H9 (cell line): Measurements from ENCODE around the gene RTL3. TPM values are rescaled to one million over a fixed set of nuclear protein-coding genes. Genes with fewer than 3 reads are reported as not detected.

ENCODE experiments used
- DNase-seq: peaks from one replicate; pipeline ENCODE4 v3.0.0-alpha.2; 2017
- H2AFZ ChIP-seq: one replicate; pipeline ENCODE4 v1.6.1; 2013; ENCODE audit warnings: mild to moderate bottlenecking, low read length, control low read depth, moderate library complexity
- H2AK5ac ChIP-seq: 2 replicates; pipeline ENCODE4 v1.6.1; 2013; ENCODE audit warnings: low read length, control low read depth, mixed read lengths; ENCODE audit not compliant: insufficient read length
- H2BK120ac ChIP-seq: one replicate; pipeline ENCODE4 v1.6.1; 2013; ENCODE audit warnings: low read depth, mild to moderate bottlenecking, low read length, control low read depth, inconsistent platforms; ENCODE audit not compliant: poor library complexity, severe bottlenecking
- H2BK12ac ChIP-seq: 2 replicates; pipeline ENCODE4 v1.6.1; 2013; ENCODE audit warnings: low read length, control low read depth, mixed read lengths, low read depth; ENCODE audit not compliant: insufficient read length
- H2BK15ac ChIP-seq: 2 replicates; pipeline ENCODE4 v1.6.1; 2013; ENCODE audit warnings: low read depth, low read length, control low read depth
- H2BK20ac ChIP-seq: one replicate; pipeline ENCODE4 v1.6.1; 2013; ENCODE audit warnings: low read depth, mild to moderate bottlenecking, low read length, control low read depth, inconsistent platforms; ENCODE audit not compliant: poor library complexity, severe bottlenecking
- H2BK5ac ChIP-seq: 2 replicates; pipeline ENCODE4 v1.6.1; 2013; ENCODE audit warnings: low read length, control low read depth, mixed read lengths; ENCODE audit not compliant: insufficient read length
- H3K14ac ChIP-seq: 2 replicates; pipeline ENCODE4 v1.6.1; 2013; ENCODE audit warnings: low read length, control low read depth; ENCODE audit not compliant: insufficient read depth
- H3K18ac ChIP-seq: 2 replicates; pipeline ENCODE4 v1.6.1; 2013; ENCODE audit warnings: low read depth, mild to moderate bottlenecking, mixed read lengths, low read length, control low read depth; ENCODE audit not compliant: insufficient read length
- H3K23ac ChIP-seq: 2 replicates; pipeline ENCODE4 v1.6.1; 2013; ENCODE audit warnings: low read length, control low read depth, mixed read lengths, low read depth; ENCODE audit not compliant: insufficient read length
- H3K23me2 ChIP-seq: 2 replicates; pipeline ENCODE4 v1.6.1; 2013; ENCODE audit warnings: low read depth, mild to moderate bottlenecking, mixed read lengths, low read length, control low read depth; ENCODE audit not compliant: insufficient read length, poor library complexity, severe bottlenecking
- H3K27ac ChIP-seq: 2 replicates; pipeline ENCODE4 v1.5.1; 2013; ENCODE audit warnings: low read length, control low read depth, mixed read lengths, low read depth; ENCODE audit not compliant: insufficient read length
- H3K27me3 ChIP-seq: 2 replicates; pipeline ENCODE4 v1.6.1; 2013; ENCODE audit warnings: low read length, control low read depth, inconsistent platforms; ENCODE audit not compliant: insufficient read depth
- H3K4ac ChIP-seq: 2 replicates; pipeline ENCODE4 v1.6.1; 2013; ENCODE audit warnings: low read depth, mild to moderate bottlenecking, control low read depth, inconsistent platforms, low read length, moderate library complexity
- H3K4me1 ChIP-seq: 2 replicates; pipeline ENCODE4 v1.6.1; 2013; ENCODE audit warnings: low read length, control low read depth, inconsistent platforms; ENCODE audit not compliant: insufficient read depth
- H3K4me2 ChIP-seq: 2 replicates; pipeline ENCODE4 v1.6.1; 2013; ENCODE audit warnings: low read length, control low read depth, mixed read lengths; ENCODE audit not compliant: insufficient read length, insufficient read depth
- H3K56ac ChIP-seq: 2 replicates; pipeline ENCODE4 v1.6.1; 2013; ENCODE audit warnings: low read depth, mild to moderate bottlenecking, mixed read lengths, low read length, control low read depth; ENCODE audit not compliant: insufficient read length
- H3K79me1 ChIP-seq: 2 replicates; pipeline ENCODE4 v1.6.1; 2013; ENCODE audit warnings: low read depth, mild to moderate bottlenecking, moderate library complexity, low read length, control low read depth, inconsistent platforms; ENCODE audit not compliant: insufficient read depth, poor library complexity, severe bottlenecking
- H3K79me2 ChIP-seq: 2 replicates; pipeline ENCODE4 v1.6.1; 2013; ENCODE audit warnings: low read length, control low read depth, inconsistent platforms; ENCODE audit not compliant: insufficient read depth
- H3K9ac ChIP-seq: 2 replicates; pipeline ENCODE4 v1.6.1; 2013; ENCODE audit warnings: low read length, control low read depth, mixed read lengths; ENCODE audit not compliant: insufficient read length; ENCODE audit errors: extremely low read depth
- H3K9me3 ChIP-seq: one replicate; pipeline ENCODE4 v1.6.1; 2013; ENCODE audit warnings: low read depth, low read length, inconsistent platforms; ENCODE audit not compliant: control insufficient read depth
- H3T11ph ChIP-seq: one replicate; pipeline ENCODE4 v1.6.1; 2013; ENCODE audit warnings: mild to moderate bottlenecking, low read length, control low read depth, inconsistent platforms
- H4K20me1 ChIP-seq: one replicate; pipeline ENCODE4 v1.6.1; 2013; ENCODE audit not compliant: control insufficient read depth, insufficient read length, insufficient read depth
- H4K5ac ChIP-seq: 2 replicates; pipeline ENCODE4 v1.6.1; 2013; ENCODE audit warnings: low read depth, mild to moderate bottlenecking, mixed read lengths, low read length, control low read depth; ENCODE audit not compliant: insufficient read length
- H4K8ac ChIP-seq: replicated peaks from 2 replicates; pipeline ENCODE4 v1.6.1; 2013; ENCODE audit warnings: low read length, control low read depth, mixed read lengths, low read depth; ENCODE audit not compliant: insufficient read length
- H4K91ac ChIP-seq: 2 replicates; pipeline ENCODE4 v1.6.1; 2013; ENCODE audit warnings: low read depth, mild to moderate bottlenecking, moderate library complexity, mixed read lengths, low read length, control low read depth; ENCODE audit not compliant: insufficient read length
- H3K27ac Mint-ChIP-seq, 3 experiments: 2 replicates in 2 of 3; 3 replicates in 1 of 3; pipeline ENCODE4 v1.8.0; 2020 to 2021; ENCODE audit warnings: mixed read lengths in 3 of 3, mild to moderate bottlenecking in 1 of 3, moderate library complexity in 1 of 3
- H3K27me3 Mint-ChIP-seq: 2 replicates; pipeline ENCODE4 v1.8.0; 2021; ENCODE audit warnings: low read depth, mild to moderate bottlenecking, moderate library complexity, mixed read lengths
- H3K36me3 Mint-ChIP-seq, 3 experiments: 2 replicates in 2 of 3; 3 replicates in 1 of 3; pipeline ENCODE4 v1.8.0; 2020 to 2021; ENCODE audit warnings: low read depth in 3 of 3, mixed read lengths in 3 of 3; ENCODE audit not compliant: insufficient read depth in 1 of 3
- H3K4me1 Mint-ChIP-seq, 2 experiments: 2 replicates each; pipeline ENCODE4 v1.8.0; 2020; ENCODE audit warnings: mixed read lengths in 2 of 2
- H3K4me3 Mint-ChIP-seq, 2 experiments: 2 replicates in 1 of 2; 3 replicates in 1 of 2; pipeline ENCODE4 v1.8.0; 2020 to 2021; ENCODE audit warnings: mild to moderate bottlenecking in 2 of 2, mixed read lengths in 2 of 2, moderate library complexity in 1 of 2
- H3K9me3 Mint-ChIP-seq, 2 experiments: 2 replicates in 1 of 2; 3 replicates in 1 of 2; pipeline ENCODE4 v1.8.0; 2020; ENCODE audit warnings: mild to moderate bottlenecking in 2 of 2, mixed read lengths in 2 of 2, moderate library complexity in 1 of 2
- WGBS: extraction: QIAGEN DNeasy Blood & Tissue Kit; methylation state at CpG from one replicate; pipeline ENCODE4 v1.1.7; 2013; ENCODE audit warnings: missing lambda C conversion rate, low lambda C conversion rate, mixed read lengths; ENCODE audit not compliant: insufficient read length; ENCODE audit errors: extremely low coverage; 5-methylcytosine and 5-hydroxymethylcytosine counted together
- total RNA-seq: library from RNA; stranded (reverse); gene quantifications from 2 replicates; pipeline ENCODE4 v1.2.1, GENCODE V29; 2021
- TF ChIP-seq, protein P1 (sequence below): fragments of 200-600 bp; sonication (generic); conservative IDR thresholded peaks from 3 replicates; pipeline ENCODE4 v1.8.0; 2021; ENCODE audit warnings: antibody characterized with exemption, mild to moderate bottlenecking

RTL3 gene
- total RNA-seq, 1 experiment from 2014 or later: not detected

DNA sequence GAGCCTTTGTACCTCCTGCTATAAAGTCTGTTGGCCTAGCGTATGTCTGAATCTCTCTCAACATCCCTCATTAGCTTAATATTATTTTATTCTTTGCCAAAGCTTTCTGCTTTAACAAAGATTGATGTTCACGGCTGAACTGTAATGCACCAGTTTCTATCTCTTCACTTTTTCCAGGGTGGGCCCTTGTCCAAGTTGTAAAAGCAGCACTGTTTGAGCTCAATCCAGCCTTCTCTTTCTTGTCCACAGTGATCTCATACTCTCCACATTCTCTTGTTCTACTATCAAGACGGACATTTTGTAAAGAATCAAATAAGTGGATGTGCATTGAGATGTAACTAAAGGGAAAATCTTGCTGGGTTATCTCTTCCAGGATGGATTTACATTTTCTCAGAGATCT is 34.4 kb upstream of the RTL3 start:
- H3K79me2 ChIP-seq: no peaks in the 10 kb centered on the region
- no peak overlapping the region for H3K56ac ChIP-seq
- H2AK5ac ChIP-seq: no peak overlapping the region
- H3K23ac ChIP-seq: no peak overlapping the region
- no peak overlapping the region for H3K27ac ChIP-seq
- peaks cover 6% of the 10 kb centered on the region for H3K9me3 ChIP-seq
- no peak overlapping the region for H3K4me3 Mint-ChIP-seq
- no CpG with 5 or more reads among the region's 3 CpGs for WGBS
- H3K4me1 ChIP-seq: no peaks in the 10 kb centered on the region
- H3K18ac ChIP-seq: no peak overlapping the region
- no peak overlapping the region for H2BK120ac ChIP-seq
- no peaks in the 10 kb centered on the region for H3K4me1 Mint-ChIP-seq
- H2BK15ac ChIP-seq: no peak overlapping the region
- DNase-seq: no peak
- no peak overlapping the region for H4K8ac ChIP-seq
- H3K14ac ChIP-seq: no peak overlapping the region
- H3K27me3 Mint-ChIP-seq: no peaks in the 10 kb centered on the region
- H3K36me3 Mint-ChIP-seq: peaks cover 0 to 2% (median 0%) of the 10 kb centered on the region in 3 experiments; a peak in 3 of 7 replicates
- H4K20me1 ChIP-seq: no peaks in the 10 kb centered on the region
- H4K5ac ChIP-seq: no peak overlapping the region
- no peaks in the 10 kb centered on the region for H3K79me1 ChIP-seq
- no peaks in the 10 kb centered on the region for H3K27me3 ChIP-seq
- H3K27ac Mint-ChIP-seq: no peak overlapping the region
- H3T11ph ChIP-seq: no peak overlapping the region
- TF ChIP-seq, protein P1, sequence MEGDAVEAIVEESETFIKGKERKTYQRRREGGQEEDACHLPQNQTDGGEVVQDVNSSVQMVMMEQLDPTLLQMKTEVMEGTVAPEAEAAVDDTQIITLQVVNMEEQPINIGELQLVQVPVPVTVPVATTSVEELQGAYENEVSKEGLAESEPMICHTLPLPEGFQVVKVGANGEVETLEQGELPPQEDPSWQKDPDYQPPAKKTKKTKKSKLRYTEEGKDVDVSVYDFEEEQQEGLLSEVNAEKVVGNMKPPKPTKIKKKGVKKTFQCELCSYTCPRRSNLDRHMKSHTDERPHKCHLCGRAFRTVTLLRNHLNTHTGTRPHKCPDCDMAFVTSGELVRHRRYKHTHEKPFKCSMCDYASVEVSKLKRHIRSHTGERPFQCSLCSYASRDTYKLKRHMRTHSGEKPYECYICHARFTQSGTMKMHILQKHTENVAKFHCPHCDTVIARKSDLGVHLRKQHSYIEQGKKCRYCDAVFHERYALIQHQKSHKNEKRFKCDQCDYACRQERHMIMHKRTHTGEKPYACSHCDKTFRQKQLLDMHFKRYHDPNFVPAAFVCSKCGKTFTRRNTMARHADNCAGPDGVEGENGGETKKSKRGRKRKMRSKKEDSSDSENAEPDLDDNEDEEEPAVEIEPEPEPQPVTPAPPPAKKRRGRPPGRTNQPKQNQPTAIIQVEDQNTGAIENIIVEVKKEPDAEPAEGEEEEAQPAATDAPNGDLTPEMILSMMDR: no peak
- H4K91ac ChIP-seq: no peak overlapping the region
- no peak overlapping the region for H2BK5ac ChIP-seq
- no peaks in the 10 kb centered on the region for H3K23me2 ChIP-seq
- no peak overlapping the region for H2BK12ac ChIP-seq
- H2AFZ ChIP-seq: no peak overlapping the region
- H3K9me3 Mint-ChIP-seq: peaks cover 65 to 76% of the 10 kb centered on the region in 2 experiments
- H3K4me2 ChIP-seq: no peak overlapping the region
- no peak overlapping the region for H3K4ac ChIP-seq
- no peak overlapping the region for H3K9ac ChIP-seq
- H2BK20ac ChIP-seq: no peak overlapping the region
